Measurements from ENCODE around the gene NOS1. TPM values are rescaled to one million over a fixed set of nuclear protein-coding genes. Genes with fewer than 3 reads are reported as not detected.

NOS1 gene
- total RNA-seq, 1 donor from 2014 or later, result 0.05 TPM

DNA sequence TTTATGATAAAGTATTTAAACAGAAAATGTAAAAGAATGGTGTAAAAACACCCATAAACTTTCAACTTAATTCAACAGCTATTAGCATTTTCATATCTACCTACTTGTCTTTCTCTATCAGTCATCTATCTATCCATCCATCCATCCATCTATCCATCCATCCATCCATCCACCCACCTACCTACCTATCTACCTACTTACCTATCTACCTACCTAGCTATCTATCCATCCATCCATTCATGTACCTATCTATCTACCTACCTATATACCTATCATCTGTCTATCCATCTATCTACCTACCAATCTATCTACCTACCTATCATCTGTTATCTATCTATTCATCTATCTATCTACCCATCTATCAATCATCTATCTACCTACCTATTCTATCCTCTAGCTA, 8.5 kb downstream of the NOS1 start:
- TF ChIP-seq, protein P1, sequence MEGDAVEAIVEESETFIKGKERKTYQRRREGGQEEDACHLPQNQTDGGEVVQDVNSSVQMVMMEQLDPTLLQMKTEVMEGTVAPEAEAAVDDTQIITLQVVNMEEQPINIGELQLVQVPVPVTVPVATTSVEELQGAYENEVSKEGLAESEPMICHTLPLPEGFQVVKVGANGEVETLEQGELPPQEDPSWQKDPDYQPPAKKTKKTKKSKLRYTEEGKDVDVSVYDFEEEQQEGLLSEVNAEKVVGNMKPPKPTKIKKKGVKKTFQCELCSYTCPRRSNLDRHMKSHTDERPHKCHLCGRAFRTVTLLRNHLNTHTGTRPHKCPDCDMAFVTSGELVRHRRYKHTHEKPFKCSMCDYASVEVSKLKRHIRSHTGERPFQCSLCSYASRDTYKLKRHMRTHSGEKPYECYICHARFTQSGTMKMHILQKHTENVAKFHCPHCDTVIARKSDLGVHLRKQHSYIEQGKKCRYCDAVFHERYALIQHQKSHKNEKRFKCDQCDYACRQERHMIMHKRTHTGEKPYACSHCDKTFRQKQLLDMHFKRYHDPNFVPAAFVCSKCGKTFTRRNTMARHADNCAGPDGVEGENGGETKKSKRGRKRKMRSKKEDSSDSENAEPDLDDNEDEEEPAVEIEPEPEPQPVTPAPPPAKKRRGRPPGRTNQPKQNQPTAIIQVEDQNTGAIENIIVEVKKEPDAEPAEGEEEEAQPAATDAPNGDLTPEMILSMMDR (IDR thresholded peaks at IDR 0.05), result no peak
- Mint-ChIP-seq H3K4me3 (ENCODE audit: unreplicated experiment) (no peak overlapping the region), H3K27me3 (ENCODE audit: unreplicated experiment) (peaks cover 12% of the 10 kb centered on the region)

DNA sequence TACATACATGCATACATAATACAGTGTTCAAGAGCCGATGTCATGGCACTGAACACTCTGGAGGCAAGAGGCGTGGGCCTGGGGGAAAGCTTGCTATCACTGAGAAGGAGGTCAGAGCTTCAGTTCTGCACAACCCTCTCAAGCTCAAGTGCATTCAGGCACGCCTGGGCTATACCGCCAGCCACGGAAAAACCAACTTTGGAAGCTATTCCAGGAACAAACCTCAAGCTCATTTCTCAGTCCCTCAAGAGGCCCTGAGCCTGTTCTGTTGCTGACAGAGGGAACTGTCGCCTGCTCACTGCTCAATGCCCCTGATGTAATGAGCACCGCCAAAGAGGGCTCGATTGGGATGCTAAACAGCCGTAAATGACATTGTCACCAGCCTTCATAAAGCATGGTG, 9.2 kb downstream of the NOS1 start:
- Mint-ChIP-seq H3K27ac (ENCODE audit: unreplicated experiment) (no peak overlapping the region), H3K4me1 (ENCODE audit: unreplicated experiment) (no peaks in the 10 kb centered on the region), H3K27me3 (ENCODE audit: unreplicated experiment) (peaks cover 9% of the 10 kb centered on the region), H3K4me3 (ENCODE audit: unreplicated experiment) (no peak overlapping the region), H3K9me3 (ENCODE audit: unreplicated experiment) (no peaks in the 10 kb centered on the region), H3K36me3 (ENCODE audit: unreplicated experiment) (no peaks in the 10 kb centered on the region)
- no peak for DNase-seq (ENCODE audit: extremely low spot score, unreplicated experiment)
- TF ChIP-seq, protein P1 (IDR thresholded peaks at IDR 0.05), result no peak

More for the DNA sequence above, 8.5 kb downstream of the NOS1 start:
- no peaks in the 10 kb centered on the region for H3K9me3 Mint-ChIP-seq (ENCODE audit: unreplicated experiment)
- no peaks in the 10 kb centered on the region for H3K36me3 Mint-ChIP-seq (ENCODE audit: unreplicated experiment)
- no peaks in the 10 kb centered on the region for H3K4me1 Mint-ChIP-seq (ENCODE audit: unreplicated experiment)
- no peak overlapping the region for H3K27ac Mint-ChIP-seq (ENCODE audit: unreplicated experiment)
- no peak for DNase-seq (ENCODE audit: extremely low spot score, unreplicated experiment)

DNA sequence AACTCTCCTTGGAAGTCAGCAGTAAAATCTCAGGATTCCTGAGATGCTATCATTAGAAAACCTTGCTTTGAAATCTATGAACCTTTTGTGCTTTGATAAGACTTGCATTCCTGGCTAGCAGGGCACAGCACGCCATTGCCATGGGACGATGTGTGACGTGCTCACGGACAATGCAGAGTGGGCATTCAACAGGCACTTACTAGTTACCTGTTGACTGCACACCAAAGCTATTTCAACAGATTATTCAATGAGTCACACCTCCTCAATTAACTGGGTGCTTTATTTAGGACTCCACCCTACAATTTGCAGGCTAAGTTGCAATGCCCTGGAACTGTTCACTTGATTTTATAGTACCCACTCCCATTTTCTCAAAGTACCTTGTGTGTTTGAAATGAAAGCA, 11.3 kb downstream of the NOS1 start:
- Mint-ChIP-seq H3K4me1 (ENCODE audit: unreplicated experiment) (no peaks in the 10 kb centered on the region), H3K9me3 (ENCODE audit: unreplicated experiment) (no peaks in the 10 kb centered on the region), H3K27ac (ENCODE audit: unreplicated experiment) (no peak overlapping the region), H3K36me3 (ENCODE audit: unreplicated experiment) (no peaks in the 10 kb centered on the region), H3K27me3 (ENCODE audit: unreplicated experiment) (peaks cover 5% of the 10 kb centered on the region), H3K4me3 (ENCODE audit: unreplicated experiment) (no peak overlapping the region)
- DNase-seq (ENCODE audit: extremely low spot score, unreplicated experiment), result no peak
- TF ChIP-seq, protein P1 (IDR thresholded peaks at IDR 0.05), result no peak

DNA sequence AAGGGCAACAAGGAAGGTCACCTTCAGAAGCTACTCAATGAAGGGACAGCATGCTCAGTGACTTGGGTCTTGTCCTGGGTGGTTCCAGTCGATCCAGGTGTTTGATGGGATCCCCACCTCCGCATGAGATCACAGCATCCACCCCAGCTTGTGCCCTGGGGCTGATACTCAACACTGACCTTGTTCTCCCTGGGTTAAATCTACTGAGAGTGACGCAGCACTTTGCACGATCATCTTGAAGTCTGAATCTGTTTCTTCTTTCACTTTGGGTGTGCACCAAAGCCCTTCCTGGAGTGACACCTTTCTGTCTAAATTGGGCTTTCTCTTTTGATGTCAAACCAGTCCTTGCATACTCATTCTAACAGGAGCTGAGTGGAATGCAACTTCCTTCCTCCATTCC, 13.8 kb downstream of the NOS1 start:
- no peak for DNase-seq (ENCODE audit: extremely low spot score, unreplicated experiment)
- Mint-ChIP-seq H3K4me1 (ENCODE audit: unreplicated experiment) (no peaks in the 10 kb centered on the region), H3K27ac (ENCODE audit: unreplicated experiment) (no peak overlapping the region), H3K36me3 (ENCODE audit: unreplicated experiment) (no peaks in the 10 kb centered on the region), H3K9me3 (ENCODE audit: unreplicated experiment) (no peaks in the 10 kb centered on the region), H3K27me3 (ENCODE audit: unreplicated experiment) (no peaks in the 10 kb centered on the region), H3K4me3 (ENCODE audit: unreplicated experiment) (no peak overlapping the region)
- TF ChIP-seq, protein P1 (IDR thresholded peaks at IDR 0.05), result no peak

DNA sequence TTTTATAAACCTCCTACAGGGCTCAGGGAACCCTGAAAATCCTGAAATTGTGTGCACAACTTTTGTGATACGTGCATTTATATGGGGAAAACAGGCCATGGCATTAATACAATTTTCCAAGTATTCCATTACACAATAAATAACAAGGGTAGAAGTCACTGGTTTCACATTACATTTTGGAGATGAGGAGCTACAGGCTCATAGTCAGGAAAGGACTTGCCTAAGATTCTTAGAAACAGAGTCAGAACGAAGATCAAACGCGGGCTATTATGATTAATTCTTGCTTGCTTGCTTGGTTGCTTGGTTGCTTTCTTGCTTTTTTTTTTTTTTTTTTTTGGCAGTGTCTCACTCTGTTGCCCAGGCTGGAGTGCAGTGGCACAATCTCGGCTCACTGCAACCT, 16.7 kb downstream of the NOS1 start:
- H3K36me3 Mint-ChIP-seq (ENCODE audit: unreplicated experiment), result no peaks in the 10 kb centered on the region
- H3K27ac Mint-ChIP-seq (ENCODE audit: unreplicated experiment), result no peak overlapping the region
- no peak overlapping the region for H3K4me3 Mint-ChIP-seq (ENCODE audit: unreplicated experiment)
- H3K9me3 Mint-ChIP-seq (ENCODE audit: unreplicated experiment), result no peaks in the 10 kb centered on the region
- H3K4me1 Mint-ChIP-seq (ENCODE audit: unreplicated experiment), result no peaks in the 10 kb centered on the region
- no peak for DNase-seq (ENCODE audit: extremely low spot score, unreplicated experiment)
- no peaks in the 10 kb centered on the region for H3K27me3 Mint-ChIP-seq (ENCODE audit: unreplicated experiment)
- TF ChIP-seq, protein P1 (IDR thresholded peaks at IDR 0.05), result no peak

Measured in osteocyte (in vitro differentiated cells).